Panc1 (cell line): ENCODE measurements around the gene THTPA. TPM values are rescaled to one million over a fixed set of nuclear protein-coding genes. Genes with fewer than 3 reads are reported as not detected.

Experiments
- ATAC-seq: fragments of 200-7000 bp; cut with Tn5 transposase; 2 replicates; pipeline ENCODE4 v1.9.1; 2020; ENCODE audit warnings: mild to moderate bottlenecking, moderate library complexity
- BruUV-seq: library from RNA; stranded (reverse); fragments of 400-500 nt; replicated peaks from 2 replicates; lab custom pipeline; 2021; lab: Mats Ljungman, UMichigan
- CTCF ChIA-PET: fragments of 300-600 bp; sonication (Branson Sonifier 250); formaldehyde crosslinking; loops from one replicate; lab custom pipeline; 2022; ENCODE audit warnings: antibody characterized with exemption; lab: Charles Lee
- POLR2A ChIA-PET: fragments of 300-600 bp; sonication (Branson Sonifier 250); formaldehyde crosslinking; loops from one replicate; lab custom pipeline; 2022; ENCODE audit warnings: antibody characterized with exemption; lab: Charles Lee
- DNase-seq: peaks from one replicate; pipeline ENCODE4 v3.0.0-alpha.2; 2010; ENCODE audit warnings: low read depth, low spot score
- H3K27ac ChIP-seq: 2 replicates; pipeline ENCODE4 v1.5.1; 2011; ENCODE audit warnings: mild to moderate bottlenecking, low read length, inconsistent platforms
- H3K27me3 ChIP-seq: fragments of 200-500 bp; sonication (Bioruptor generic); 2 replicates; pipeline ENCODE4 v1.6.0; 2014; ENCODE audit warnings: low read length, inconsistent platforms; ENCODE audit not compliant: control insufficient read depth, insufficient read depth
- H3K36me3 ChIP-seq: fragments of 200-500 bp; sonication (Bioruptor generic); 2 replicates; pipeline ENCODE4 v1.5.1; 2014; ENCODE audit warnings: inconsistent platforms, mild to moderate bottlenecking, low read length, moderate library complexity; ENCODE audit not compliant: control insufficient read depth, insufficient read depth
- H3K4me1 ChIP-seq: 2 replicates; pipeline ENCODE4 v1.5.1; 2011; ENCODE audit warnings: inconsistent platforms, mild to moderate bottlenecking, low read length, moderate library complexity; ENCODE audit not compliant: control insufficient read depth, insufficient read depth
- H3K4me3 ChIP-seq, 2 experiments: 2 replicates each; pipeline ENCODE4 v1.5.1; 2011 to 2012; ENCODE audit warnings: low read depth in 2 of 2, low read length in 2 of 2, mild to moderate bottlenecking in 2 of 2, inconsistent platforms in 1 of 2, moderate library complexity in 1 of 2
- H3K9me3 ChIP-seq: fragments of 200-500 bp; sonication (Bioruptor generic); 2 replicates; pipeline ENCODE4 v1.5.1; 2014; ENCODE audit warnings: low read depth, mild to moderate bottlenecking, inconsistent platforms, low read length, moderate library complexity; ENCODE audit not compliant: control insufficient read depth, insufficient read depth
- CTCF ChIP-seq: fragments of 450-650 bp; IDR thresholded peaks from 2 replicates; pipeline ENCODE4 v1.5.1; 2017; ENCODE audit warnings: mild to moderate bottlenecking
- POLR2AphosphoS5 ChIP-seq: IDR thresholded peaks from 2 replicates; pipeline ENCODE4 v1.6.1; 2012; ENCODE audit warnings: mild to moderate bottlenecking, low read depth, low read length, moderate library complexity
- REST ChIP-seq, 2 experiments: IDR thresholded peaks; 2 replicates each; pipeline ENCODE4 v1.6.1; 2011 to 2012; ENCODE audit warnings: low read depth in 2 of 2, control low read depth in 1 of 2, low read length in 1 of 2, mild to moderate bottlenecking in 1 of 2, moderate library complexity in 1 of 2; ENCODE audit not compliant: insufficient read depth in 1 of 2
- SIN3A ChIP-seq: IDR thresholded peaks from 2 replicates; pipeline ENCODE4 v1.6.1; 2012; ENCODE audit warnings: low read depth, mild to moderate bottlenecking, low read length, moderate library complexity, borderline replicate concordance; ENCODE audit not compliant: insufficient read depth
- TCF7L2 ChIP-seq: IDR thresholded peaks from 2 replicates; pipeline ENCODE4 v1.6.1; 2011; ENCODE audit warnings: mild to moderate bottlenecking, low read depth, low read length, inconsistent platforms
- in situ Hi-C: cut with HindIII; loops from 2 replicates; pipeline ENCODE4 v1.10.0; 2016; ENCODE audit warnings: low sequenced_read_pairs, low pct_unique_long_range_greater_than_20kb
- intact Hi-C: fragments of 100-400 bp; cut with micrococcal nuclease; formaldehyde crosslinking; loops from one replicate; pipeline ENCODE4 v1.10.0; 2022; ENCODE audit not compliant: unreplicated experiment
- total RNA-seq: library from RNA; stranded (reverse); gene quantifications from one replicate; pipeline ENCODE4 v1.2.1, GENCODE V29; 2021; ENCODE audit not compliant: unreplicated experiment

The THTPA gene
- total RNA-seq, 1 experiment from 2014 or later = 13.3 TPM

- in situ Hi-C loops = no loop called here
- no peak for DNase-seq
- POLR2A ChIA-PET = interaction anchor here (0.7 kb wide), 1 partner anchor 8 kb away, joined by 3 read pairs; no protein-coding TSS in a partner anchor
- H3K4me1 ChIP-seq = no peaks in the 10 kb centered on the region
- BruUV-seq = no TSS peak
- TF ChIP-seq SIN3A (no peak), TCF7L2 (no peak), POLR2AphosphoS5 (no peak), REST (IDR thresholded peaks at IDR 0.05; ENCODE audit: insufficient read depth in 1 of 2, low read depth in 2 of 2, low read length in 1 of 2) (no peak), CTCF (no peak)
- H3K27ac ChIP-seq = no peak overlapping the region
- CTCF ChIA-PET = interaction anchor here (1.1 kb wide), 1 partner anchor 22 kb away, joined by 3 read pairs; no protein-coding TSS in a partner anchor
- intact Hi-C loops = no loop called here
- no peak overlapping the region for H3K4me3 ChIP-seq
- no peaks in the 10 kb centered on the region for H3K27me3 ChIP-seq
- H3K9me3 ChIP-seq = no peaks in the 10 kb centered on the region
- H3K36me3 ChIP-seq = no peaks in the 10 kb centered on the region
- no peak for ATAC-seq
Observed at GRCh38 chr14:23538050-23538718, 17.9 kb upstream of the THTPA start.

GRCh38 chr14:23538785-23539184 is 17.3 kb upstream of the THTPA start:
- POLR2A ChIA-PET = no interaction called here
- Histone ChIP-seq H3K9me3 (no peaks in the 10 kb centered on the region), H3K4me1 (no peaks in the 10 kb centered on the region), H3K27me3 (no peaks in the 10 kb centered on the region), H3K4me3 (no peak overlapping the region), H3K27ac (no peak overlapping the region), H3K36me3 (no peaks in the 10 kb centered on the region)
- intact Hi-C loops (no loop called here), in situ Hi-C loops (no loop called here)
- CTCF ChIA-PET = no interaction called here
- ATAC-seq (no peak), DNase-seq (no peak)
- BruUV-seq = no TSS peak
- TF ChIP-seq SIN3A (no peak), CTCF (no peak), POLR2AphosphoS5 (no peak), TCF7L2 (no peak), REST (IDR thresholded peaks at IDR 0.05; ENCODE audit: insufficient read depth in 1 of 2, low read depth in 2 of 2, low read length in 1 of 2) (no peak)
